Mesendoderm (in vitro differentiated cells): ENCODE measurements around the gene AHR.
"Not testable (repeated sequence)": the region's sequence is repeated elsewhere in the genome, so short reads cannot be mapped to it uniquely, and the experiment has no call there.

ENCODE experiments used
- DNase-seq: peaks from one replicate; pipeline ENCODE4 v3.0.0; 2013
- H2AK5ac ChIP-seq: 2 replicates; pipeline ENCODE4 v1.6.1; 2013; ENCODE audit warnings: low read length, inconsistent platforms
- H2BK120ac ChIP-seq: 2 replicates; pipeline ENCODE4 v1.6.1; 2013; ENCODE audit warnings: low read depth, mild to moderate bottlenecking, low read length, moderate library complexity, mixed read lengths
- H2BK15ac ChIP-seq: replicated peaks from 2 replicates; pipeline ENCODE4 v1.6.1; 2013; ENCODE audit warnings: low read depth, mild to moderate bottlenecking, moderate library complexity
- H2BK5ac ChIP-seq: 2 replicates; pipeline ENCODE4 v1.6.1; 2013; ENCODE audit warnings: low read length, inconsistent platforms
- H3K18ac ChIP-seq: 2 replicates; pipeline ENCODE4 v1.6.1; 2013; ENCODE audit warnings: mild to moderate bottlenecking, low read length, mixed read lengths
- H3K23ac ChIP-seq: one replicate; pipeline ENCODE4 v1.6.1; 2013; ENCODE audit warnings: low read length
- H3K27ac ChIP-seq: 2 replicates; pipeline ENCODE4 v1.5.1; 2013; ENCODE audit warnings: low read depth, mild to moderate bottlenecking, inconsistent platforms, low read length, moderate library complexity
- H3K27me3 ChIP-seq: 2 replicates; pipeline ENCODE4 v1.6.1; 2013; ENCODE audit warnings: low read length, control low read depth, mild to moderate bottlenecking, inconsistent platforms; ENCODE audit not compliant: insufficient read depth, poor library complexity
- H3K36me3 ChIP-seq: 2 replicates; pipeline ENCODE4 v1.6.1; 2013; ENCODE audit warnings: low read length, inconsistent platforms; ENCODE audit not compliant: control insufficient read depth, insufficient read depth
- H3K4ac ChIP-seq: one replicate; pipeline ENCODE4 v1.6.1; 2013; ENCODE audit warnings: low read depth, mild to moderate bottlenecking, low read length, moderate library complexity
- H3K4me1 ChIP-seq: 2 replicates; pipeline ENCODE4 v1.6.1; 2013; ENCODE audit warnings: low read depth, low read length, inconsistent platforms; ENCODE audit not compliant: control insufficient read depth
- H3K4me2 ChIP-seq: 2 replicates; pipeline ENCODE4 v1.6.1; 2013; ENCODE audit warnings: low read length
- H3K4me3 ChIP-seq: 2 replicates; pipeline ENCODE4 v1.5.1; 2013; ENCODE audit warnings: mild to moderate bottlenecking, low read length
- H3K56ac ChIP-seq: one replicate; pipeline ENCODE4 v1.6.1; 2013; ENCODE audit warnings: low read length
- H3K79me1 ChIP-seq: 2 replicates; pipeline ENCODE4 v1.6.1; 2013; ENCODE audit warnings: low read length, inconsistent platforms
- H3K79me2 ChIP-seq: 2 replicates; pipeline ENCODE4 v1.6.1; 2013; ENCODE audit warnings: mild to moderate bottlenecking, low read length; ENCODE audit not compliant: control insufficient read depth, insufficient read depth
- H3K9ac ChIP-seq: 2 replicates; pipeline ENCODE4 v1.6.1; 2013; ENCODE audit warnings: low read length, inconsistent platforms
- H4K5ac ChIP-seq: one replicate; pipeline ENCODE4 v1.6.1; 2013; ENCODE audit warnings: low read length
- H4K8ac ChIP-seq: one replicate; pipeline ENCODE4 v1.6.1; 2013; ENCODE audit warnings: low read depth, mild to moderate bottlenecking, control low read depth, low read length, moderate library complexity
- WGBS: extraction: QIAGEN DNeasy Blood & Tissue Kit; methylation state at CpG from one replicate; pipeline ENCODE4 v1.1.7; 2013; ENCODE audit warnings: low lambda C conversion rate, missing lambda C conversion rate; ENCODE audit not compliant: insufficient coverage; ENCODE audit errors: extremely low coverage; 5-methylcytosine and 5-hydroxymethylcytosine counted together

Gene AHR

GRCh38 chr7:17348932-17349331, 50.5 kb downstream of the AHR start:
- not testable (repeated sequence) for H2AK5ac ChIP-seq, H3K79me2 ChIP-seq, H3K79me1 ChIP-seq, H3K4me1 ChIP-seq, H2BK15ac ChIP-seq, H3K36me3 ChIP-seq, H3K23ac ChIP-seq, H4K5ac ChIP-seq, H3K9ac ChIP-seq, H3K4ac ChIP-seq, H4K8ac ChIP-seq, DNase-seq, H3K4me3 ChIP-seq, H2BK120ac ChIP-seq, H3K4me2 ChIP-seq, H3K27me3 ChIP-seq, H2BK5ac ChIP-seq, H3K18ac ChIP-seq, H3K56ac ChIP-seq, H3K27ac ChIP-seq
- no CpG with 5 or more reads among the region's 1 CpG for WGBS

DNA sequence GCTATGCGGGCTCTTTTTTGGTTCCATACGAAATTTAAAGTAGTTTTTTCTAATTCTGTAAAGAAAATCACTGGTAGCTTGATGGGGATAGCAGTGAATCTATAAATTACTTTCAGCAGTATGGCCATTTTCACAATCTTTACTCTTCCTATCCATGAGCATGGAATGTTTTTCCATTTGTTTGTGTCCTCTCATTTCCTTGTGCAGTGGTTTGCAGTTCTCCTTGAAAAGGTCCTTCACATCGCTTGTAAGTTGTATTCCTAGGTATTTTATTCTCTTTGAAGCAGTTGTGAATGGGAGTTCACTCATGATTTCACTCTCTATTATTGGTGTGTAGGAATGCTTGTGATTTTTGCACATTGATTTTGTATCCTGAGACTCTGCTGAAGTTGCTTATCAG, 51.9 kb downstream of the AHR start:
- H3K79me1 ChIP-seq, H2BK15ac ChIP-seq, H3K36me3 ChIP-seq, H2AK5ac ChIP-seq, H4K8ac ChIP-seq, H3K23ac ChIP-seq, H3K4me3 ChIP-seq, H3K4me2 ChIP-seq, H3K56ac ChIP-seq, H2BK5ac ChIP-seq, H3K4ac ChIP-seq, DNase-seq, H2BK120ac ChIP-seq, H3K27me3 ChIP-seq, H3K79me2 ChIP-seq, H4K5ac ChIP-seq, H3K9ac ChIP-seq, H3K27ac ChIP-seq, H3K4me1 ChIP-seq, H3K18ac ChIP-seq: not testable (repeated sequence)
- WGBS: no CpG with 5 or more reads among the region's 3 CpGs

GRCh38 chr7:17353650-17354419, 55.4 kb downstream of the AHR start:
- H3K27ac ChIP-seq, H2BK120ac ChIP-seq, H2AK5ac ChIP-seq, H3K27me3 ChIP-seq, H3K79me2 ChIP-seq, H4K8ac ChIP-seq, H4K5ac ChIP-seq, H3K23ac ChIP-seq, H3K36me3 ChIP-seq, H3K4me3 ChIP-seq, H3K56ac ChIP-seq, H3K9ac ChIP-seq, H3K4ac ChIP-seq, H3K79me1 ChIP-seq, H2BK5ac ChIP-seq, H2BK15ac ChIP-seq, H3K4me1 ChIP-seq, H3K18ac ChIP-seq, H3K4me2 ChIP-seq: not testable (repeated sequence)
- no CpG with 5 or more reads among the region's 6 CpGs for WGBS
- DNase-seq: peak; percentile 51

DNA sequence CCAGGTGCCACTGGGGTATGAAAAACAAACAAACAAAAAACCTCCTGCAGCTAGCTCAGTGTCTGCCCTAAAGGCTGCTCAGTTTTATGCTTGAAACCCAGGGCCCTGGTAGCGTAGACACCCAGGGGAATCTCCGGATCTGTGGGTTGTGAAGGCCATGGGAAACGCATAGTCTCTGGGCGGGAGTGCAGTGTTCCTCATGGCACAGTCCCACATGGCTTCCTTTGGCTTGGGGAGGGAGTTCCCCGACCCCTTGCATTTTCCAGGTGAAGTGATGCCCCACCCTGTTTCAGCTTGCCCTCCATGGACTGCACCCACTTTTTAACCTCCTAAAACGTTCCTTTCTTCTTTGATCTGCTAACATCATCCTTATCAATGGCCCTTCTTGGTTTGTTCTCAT, 56.0 kb downstream of the AHR start:
- H2BK5ac ChIP-seq: no peak overlapping the region
- no peak overlapping the region for H3K27ac ChIP-seq
- no peaks in the 10 kb centered on the region for H3K36me3 ChIP-seq
- no peak overlapping the region for H2BK120ac ChIP-seq
- H3K56ac ChIP-seq: no peak overlapping the region
- no peak overlapping the region for H3K9ac ChIP-seq
- WGBS: no CpG with 5 or more reads among the region's 6 CpGs
- DNase-seq: no peak
- no peaks in the 10 kb centered on the region for H3K79me2 ChIP-seq
- no peak overlapping the region for H3K18ac ChIP-seq
- H2AK5ac ChIP-seq: no peak overlapping the region
- no peak overlapping the region for H3K4ac ChIP-seq
- H3K27me3 ChIP-seq: no peaks in the 10 kb centered on the region
- H3K4me3 ChIP-seq: no peak overlapping the region
- no peak overlapping the region for H4K5ac ChIP-seq
- no peak overlapping the region for H4K8ac ChIP-seq
- H2BK15ac ChIP-seq: no peak overlapping the region
- H3K79me1 ChIP-seq: no peaks in the 10 kb centered on the region
- no peak overlapping the region for H3K4me2 ChIP-seq
- H3K4me1 ChIP-seq: no peaks in the 10 kb centered on the region
- no peak overlapping the region for H3K23ac ChIP-seq

DNA sequence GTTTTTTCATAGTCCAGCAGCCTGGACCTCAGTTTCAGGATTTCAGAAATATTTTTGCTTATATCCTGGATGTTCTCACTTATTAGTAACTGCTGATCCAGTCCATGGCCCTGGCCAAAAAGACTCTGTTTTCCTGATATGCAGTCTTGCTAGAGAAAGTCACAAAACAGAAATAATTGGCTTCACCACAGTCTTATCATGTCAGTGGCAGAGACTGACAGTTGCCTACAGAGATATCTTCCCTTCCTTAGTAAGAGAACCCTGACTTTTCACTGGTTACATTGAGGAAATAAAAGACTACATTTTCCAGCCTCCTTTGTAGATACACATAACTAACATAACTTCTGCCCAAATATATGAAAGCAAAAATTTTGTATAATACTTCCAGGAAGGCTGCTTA, 56.6 kb downstream of the AHR start:
- Histone ChIP-seq H3K36me3 (no peaks in the 10 kb centered on the region), H2BK120ac (no peak overlapping the region), H3K79me2 (no peaks in the 10 kb centered on the region), H3K4me3 (no peak overlapping the region), H3K4me2 (no peak overlapping the region), H3K4me1 (no peaks in the 10 kb centered on the region), H3K27me3 (no peaks in the 10 kb centered on the region), H4K8ac (no peak overlapping the region), H3K4ac (no peak overlapping the region), H3K23ac (no peak overlapping the region), H2BK5ac (no peak overlapping the region), H3K18ac (no peak overlapping the region), H2AK5ac (no peak overlapping the region), H2BK15ac (no peak overlapping the region), H3K27ac (no peak overlapping the region), H4K5ac (no peak overlapping the region), H3K56ac (no peak overlapping the region), H3K79me1 (no peaks in the 10 kb centered on the region), H3K9ac (no peak overlapping the region)
- DNase-seq: no peak

GRCh38 chr7:17357952-17358351, 59.5 kb downstream of the AHR start:
- Histone ChIP-seq H3K4me3 (no peak overlapping the region), H4K8ac (no peak overlapping the region), H2BK5ac (no peak overlapping the region), H3K4me2 (no peak overlapping the region), H3K27me3 (no peaks in the 10 kb centered on the region), H3K56ac (no peak overlapping the region), H2BK15ac (no peak overlapping the region), H3K79me1 (no peaks in the 10 kb centered on the region), H3K18ac (no peak overlapping the region), H2BK120ac (no peak overlapping the region), H4K5ac (no peak overlapping the region), H2AK5ac (no peak overlapping the region), H3K4ac (no peak overlapping the region), H3K23ac (no peak overlapping the region), H3K27ac (no peak overlapping the region), H3K36me3 (no peaks in the 10 kb centered on the region), H3K79me2 (no peaks in the 10 kb centered on the region), H3K4me1 (no peaks in the 10 kb centered on the region), H3K9ac (no peak overlapping the region)
- WGBS: no CpG with 5 or more reads among the region's 2 CpGs
- DNase-seq: no peak
